Measurements from ENCODE around the gene CLEC10A.
"Not testable (repeated sequence)": the region's sequence is repeated elsewhere in the genome, so short reads cannot be mapped to it uniquely, and the experiment has no call there.

CLEC10A gene

GRCh38 chr17:7068268-7068667 lies 11.8 kb downstream of the CLEC10A start:
- DNase-seq: no peak

GRCh38 chr17:7067198-7067597 lies 12.9 kb downstream of the CLEC10A start:
- no peak for DNase-seq

- DNase-seq: no peak
Measured at GRCh38 chr17:7064261-7064660, 15.8 kb downstream of the CLEC10A start.

GRCh38 chr17:7063518-7064094 lies 16.4 kb downstream of the CLEC10A start:
- DNase-seq: no peak

- DNase-seq: no peak
Measured at GRCh38 chr17:7060165-7060891, 19.7 kb downstream of the CLEC10A start.

DNA sequence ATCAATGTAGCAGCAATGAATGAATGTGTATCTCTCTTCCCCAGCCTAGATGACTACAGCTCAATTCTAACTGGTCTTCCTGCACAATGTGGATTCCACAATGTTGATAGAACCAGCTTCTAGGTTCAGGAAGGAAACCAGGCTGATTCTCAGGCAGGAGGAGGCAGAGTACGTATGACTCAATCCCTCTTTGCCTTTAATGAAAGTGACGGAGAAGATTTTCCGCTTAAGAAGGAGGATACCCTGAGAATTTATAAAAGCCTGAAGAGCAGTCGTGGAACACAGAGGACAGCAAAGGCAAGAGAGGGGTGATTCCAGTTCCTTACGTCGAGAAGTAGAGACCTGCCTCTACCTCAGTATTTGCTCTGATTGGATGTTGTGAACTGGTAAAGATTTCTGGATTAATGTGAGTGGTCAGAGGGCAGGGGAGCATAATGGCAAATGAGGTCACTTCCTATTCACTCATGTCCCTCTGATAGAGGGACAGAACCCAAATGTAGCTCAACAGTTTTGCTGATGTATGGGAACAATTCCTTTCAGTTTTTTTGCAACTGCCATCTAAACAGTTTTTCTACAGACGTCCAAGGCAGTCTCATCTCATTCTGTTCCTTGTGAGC lies 21.1 kb downstream of the CLEC10A start:
- no peak for DNase-seq

- no peak for DNase-seq
Measured at GRCh38 chr17:7056386-7056785, 23.7 kb downstream of the CLEC10A start.

DNA sequence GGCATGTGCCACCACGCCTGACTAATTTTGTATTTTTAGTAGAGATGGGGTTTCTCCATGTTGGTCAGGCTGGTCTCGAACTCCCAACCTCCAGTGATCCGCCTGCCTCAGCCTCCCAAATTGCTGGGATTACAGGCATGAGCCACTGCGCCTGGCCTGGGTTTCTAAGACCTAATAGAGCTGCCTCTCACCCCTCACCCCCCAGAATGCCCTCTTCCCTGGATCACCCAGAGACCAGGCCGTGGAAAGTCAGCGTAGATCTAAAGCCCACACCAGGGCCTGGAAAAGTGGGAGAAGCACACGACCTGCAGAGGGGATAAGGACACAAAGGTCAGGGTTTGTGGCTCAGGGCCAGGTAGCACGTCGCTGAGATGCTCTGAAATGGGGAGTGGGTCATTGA lies 29.5 kb downstream of the CLEC10A start:
- DNase-seq: not testable (repeated sequence)

- DNase-seq: no peak
Measured at GRCh38 chr17:7048968-7049367, 31.1 kb downstream of the CLEC10A start.

- DNase-seq: no peak
Measured at GRCh38 chr17:7047566-7047965, 32.5 kb downstream of the CLEC10A start.

GRCh38 chr17:7046725-7047397 lies 33.2 kb downstream of the CLEC10A start:
- DNase-seq: not testable (repeated sequence)

GRCh38 chr17:7046127-7046724 lies 33.8 kb downstream of the CLEC10A start:
- DNase-seq: no peak

DNA sequence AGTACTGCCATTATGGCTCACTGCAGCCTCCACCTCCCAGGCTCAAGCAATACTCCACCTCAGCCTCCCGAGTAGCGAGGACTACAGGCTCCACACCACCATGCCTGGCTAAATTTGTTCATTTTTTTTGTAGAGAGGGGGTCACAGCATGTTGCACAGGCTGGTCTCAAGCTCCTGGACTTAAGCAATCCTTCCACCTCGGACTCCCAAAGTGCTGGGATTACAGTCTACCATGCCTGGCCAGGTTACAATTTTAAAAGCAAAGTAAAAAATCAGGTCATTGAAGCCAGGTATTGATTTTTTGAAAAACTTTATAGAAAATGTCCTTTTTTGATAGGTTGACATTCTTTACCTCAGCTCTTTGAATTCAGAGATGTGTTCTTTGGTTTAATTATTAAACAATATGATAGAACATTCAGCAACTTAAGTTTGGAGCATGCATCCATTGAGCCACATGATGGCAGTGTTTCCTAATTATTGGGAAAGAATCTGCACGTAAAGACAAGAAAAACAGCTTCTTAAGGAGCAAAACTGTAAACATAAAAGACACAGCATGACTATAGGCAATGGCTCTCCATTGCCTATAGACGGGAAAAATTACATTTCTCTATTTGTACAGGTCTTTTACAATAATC lies 34.4 kb downstream of the CLEC10A start:
- DNase-seq: peak; percentile 12 to 34

GRCh38 chr17:7043497-7044198 lies 36.4 kb downstream of the CLEC10A start, which contains the start of gene SLC16A11:
Gene SLC16A11, minus strand, starts transcription at chr17:7044092. Its CDS starts 579 bp downstream, at chr17:7043513.
- no peak for DNase-seq

DNA sequence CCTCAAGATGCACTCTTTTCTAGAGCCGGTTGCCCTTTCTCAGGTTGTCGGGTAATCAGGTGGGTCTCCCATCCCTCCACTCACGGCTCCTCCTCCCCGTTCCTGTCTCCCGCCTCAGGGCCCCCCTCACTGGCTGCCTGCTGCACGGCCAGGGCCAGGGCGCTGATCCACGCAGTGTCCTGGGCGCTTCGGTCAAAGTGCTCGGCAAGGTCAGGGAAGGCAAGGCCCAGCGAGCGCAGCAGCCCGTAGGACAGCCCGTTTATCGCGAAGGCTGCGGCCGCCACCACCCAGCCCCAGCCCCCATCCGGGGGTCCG lies 36.9 kb downstream of the CLEC10A start:
- no peak for DNase-seq

DNA sequence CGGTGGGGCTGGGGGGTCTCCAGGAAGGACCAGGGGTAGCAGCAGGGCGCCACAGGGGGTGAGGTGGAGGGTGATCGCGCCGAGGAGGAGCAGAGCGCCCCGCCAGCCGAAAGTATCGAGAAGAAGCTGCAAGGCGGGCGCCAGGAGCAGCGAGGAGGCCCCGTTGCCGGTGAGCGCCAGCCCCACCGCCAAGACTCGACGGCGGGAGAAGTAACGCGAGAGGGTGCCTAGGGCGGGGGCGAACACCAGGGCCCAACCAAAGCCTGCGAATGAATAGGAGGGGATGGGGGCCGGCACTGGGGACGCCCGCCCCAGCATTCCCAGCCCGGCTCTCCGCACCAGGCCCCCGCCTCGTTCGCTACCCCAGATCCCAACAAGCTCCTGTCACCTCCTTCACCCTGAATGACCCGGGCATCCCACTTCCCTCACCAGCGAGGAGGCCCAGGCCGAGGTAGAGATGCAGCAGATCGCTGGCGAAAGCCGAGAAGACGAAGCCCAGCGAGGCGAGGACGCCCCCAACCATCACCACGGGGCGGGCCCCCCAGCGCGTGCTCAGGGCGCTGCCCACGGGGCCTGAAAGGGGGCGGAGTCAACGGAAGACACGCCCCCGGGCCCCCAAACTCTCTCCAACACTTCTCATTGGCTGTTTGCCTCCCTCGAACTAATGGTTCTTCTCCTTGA lies 37.4 kb downstream of the CLEC10A start:
- no peak for DNase-seq

DNA sequence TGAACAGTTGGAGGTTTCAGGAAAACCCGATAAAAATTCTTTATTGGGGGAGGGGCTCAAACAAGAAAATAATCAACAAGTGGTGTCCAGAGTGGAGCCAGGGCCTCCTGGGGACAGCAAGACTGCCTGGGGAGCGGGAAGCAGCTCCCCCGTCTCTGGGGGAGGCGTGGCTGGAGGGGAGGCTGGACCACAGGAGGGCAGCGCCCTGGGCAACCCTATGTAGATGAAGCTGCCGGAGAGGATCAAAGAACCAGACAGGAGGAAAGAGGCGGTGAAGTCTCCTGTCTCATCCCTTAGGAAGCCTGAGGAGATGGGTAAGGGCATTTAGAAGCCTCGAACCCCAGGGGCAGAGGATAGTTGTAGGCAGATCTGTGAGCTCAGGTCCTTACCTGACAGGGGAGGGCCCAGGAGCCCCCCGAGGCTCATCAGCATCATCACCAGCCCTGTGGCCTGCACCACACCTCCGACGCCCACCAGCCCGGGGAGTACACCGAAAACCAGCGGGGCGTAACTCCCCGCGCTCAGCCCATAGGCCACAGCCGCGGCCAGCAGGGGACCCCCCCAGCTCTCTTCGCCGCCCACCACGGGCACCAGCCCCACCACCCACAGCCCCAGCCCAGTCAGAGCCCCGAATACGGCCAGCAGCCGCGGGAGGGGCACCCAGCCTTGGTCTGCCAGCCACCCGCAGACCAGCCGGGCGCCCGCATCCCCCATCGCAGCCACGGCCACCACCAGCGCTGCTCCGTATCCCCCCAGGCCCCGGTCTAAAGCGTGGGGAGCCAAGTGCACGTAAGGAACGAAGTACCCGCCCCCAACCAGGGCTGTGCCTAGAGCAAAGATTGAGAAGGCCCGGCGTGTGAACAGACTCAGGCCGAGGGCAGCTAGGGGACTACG lies 38.2 kb downstream of the CLEC10A start:
- DNase-seq: no peak

DNA sequence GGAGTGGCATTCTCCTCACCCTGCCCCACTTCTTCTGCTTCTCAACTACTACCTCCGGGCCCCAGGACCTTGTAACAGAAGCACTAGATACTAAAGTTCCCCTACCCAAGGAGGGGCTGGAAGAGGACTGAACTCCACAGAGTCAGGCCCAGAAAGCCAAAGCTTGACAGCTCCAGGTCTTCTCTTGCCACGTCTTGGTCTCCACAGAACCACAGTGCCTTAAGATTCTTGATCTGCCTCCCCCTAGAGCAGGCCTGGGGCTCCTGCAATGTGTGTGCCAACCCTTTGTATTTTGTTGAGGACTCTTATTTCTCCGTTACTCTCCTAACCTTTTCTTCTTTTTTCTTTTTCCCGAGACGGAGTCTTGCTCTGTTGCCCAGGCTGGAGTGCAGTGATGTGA lies 40.2 kb downstream of the CLEC10A start:
- no peak for DNase-seq

DNA sequence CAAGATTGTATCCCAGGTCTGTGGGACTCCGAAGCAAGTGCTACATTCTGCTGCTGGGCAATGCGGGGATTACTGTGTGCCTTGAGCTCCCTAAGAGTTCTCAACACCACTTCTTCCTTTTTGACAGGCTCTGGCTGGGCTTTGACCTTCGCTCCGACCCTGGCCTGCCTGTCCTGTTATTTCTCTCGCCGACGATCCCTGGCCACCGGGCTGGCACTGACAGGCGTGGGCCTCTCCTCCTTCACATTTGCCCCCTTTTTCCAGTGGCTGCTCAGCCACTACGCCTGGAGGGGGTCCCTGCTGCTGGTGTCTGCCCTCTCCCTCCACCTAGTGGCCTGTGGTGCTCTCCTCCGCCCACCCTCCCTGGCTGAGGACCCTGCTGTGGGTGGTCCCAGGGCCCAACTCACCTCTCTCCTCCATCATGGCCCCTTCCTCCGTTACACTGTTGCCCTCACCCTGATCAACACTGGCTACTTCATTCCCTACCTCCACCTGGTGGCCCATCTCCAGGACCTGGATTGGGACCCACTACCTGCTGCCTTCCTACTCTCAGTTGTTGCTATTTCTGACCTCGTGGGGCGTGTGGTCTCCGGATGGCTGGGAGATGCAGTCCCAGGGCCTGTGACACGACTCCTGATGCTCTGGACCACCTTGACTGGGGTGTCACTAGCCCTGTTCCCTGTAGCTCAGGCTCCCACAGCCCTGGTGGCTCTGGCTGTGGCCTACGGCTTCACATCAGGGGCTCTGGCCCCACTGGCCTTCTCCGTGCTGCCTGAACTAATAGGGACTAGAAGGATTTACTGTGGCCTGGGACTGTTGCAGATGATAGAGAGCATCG lies 41.8 kb downstream of the CLEC10A start:
- DNase-seq: no peak

Measured in AML-193 (cell line).